Activated B cell treated with CpG ODN at 0.5 μM for 24 hours (primary cell): ENCODE results near the gene LIG3. TPM values are rescaled to one million over a fixed set of nuclear protein-coding genes. Genes with fewer than 3 reads are reported as not detected.

Source experiments
- ATAC-seq: fragments of 200-7000 bp; cut with Tn5 transposase; one replicate; pipeline ENCODE4 v1.10.0; 2021; ENCODE audit warnings: low read depth, mild to moderate bottlenecking, moderate library complexity
- CTCF ChIA-PET: fragments of 350-600 bp; sonication (Branson Sonifier 250); formaldehyde crosslinking; loops from one replicate; lab custom pipeline; 2021; ENCODE audit warnings: antibody characterized with exemption; lab: Charles Lee
- POLR2A ChIA-PET: fragments of 350-600 bp; sonication (Branson Sonifier 250); formaldehyde crosslinking; loops from one replicate; lab custom pipeline; 2021; ENCODE audit warnings: antibody characterized with exemption; lab: Charles Lee
- DNase-seq: peaks from one replicate; pipeline ENCODE4 v3.0.0; 2022
- H3K27ac Mint-ChIP-seq: one replicate; pipeline ENCODE4 v1.8.0; 2020; ENCODE audit warnings: mixed read lengths
- H3K27me3 Mint-ChIP-seq: one replicate; pipeline ENCODE4 v1.8.0; 2021; ENCODE audit warnings: mixed read lengths
- H3K36me3 Mint-ChIP-seq: one replicate; pipeline ENCODE4 v1.8.0; 2021; ENCODE audit warnings: low read depth, mixed read lengths
- H3K4me1 Mint-ChIP-seq: one replicate; pipeline ENCODE4 v1.8.0; 2021; ENCODE audit warnings: mixed read lengths
- H3K4me3 Mint-ChIP-seq: one replicate; pipeline ENCODE4 v1.8.0; 2020; ENCODE audit warnings: mild to moderate bottlenecking, mixed read lengths
- H3K9me3 Mint-ChIP-seq: one replicate; pipeline ENCODE4 v1.8.0; 2020; ENCODE audit warnings: mixed read lengths
- CTCF ChIP-seq: fragments of 200-600 bp; IDR thresholded peaks from one replicate; pipeline ENCODE4 v1.8.0; 2022; ENCODE audit warnings: antibody characterized with exemption, mild to moderate bottlenecking
- intact Hi-C: fragments of 100-400 bp; cut with micrococcal nuclease; formaldehyde crosslinking; loops from one replicate; pipeline ENCODE4 v1.15.1; 2024
- total RNA-seq: library from RNA; stranded (reverse); gene quantifications from 2 replicates; pipeline ENCODE4 v1.2.3, GENCODE V29; 2022

Gene LIG3
- total RNA-seq, 1 donor from 2014 or later = 42.4 TPM

GRCh38 chr17:34981538-34982241, 1.4 kb downstream of the LIG3 start:
- peaks cover 32% of the 10 kb centered on the region for H3K4me1 Mint-ChIP-seq
- no peak for ATAC-seq
- H3K27me3 Mint-ChIP-seq = no peaks in the 10 kb centered on the region
- intact Hi-C loops = loop anchor here (1.0 to 5.0 kb wide), 4 partner anchors 108 to 606 kb away; partner anchors contain the start of genes AP2B1 and SLFN5
- DNase-seq = no peak
- TF ChIP-seq CTCF = no peak
- peaks cover 33% of the 10 kb centered on the region for H3K36me3 Mint-ChIP-seq
- H3K4me3 Mint-ChIP-seq = peak overlapping the region; percentile 88
- ChIA-PET POLR2A (interaction anchor here (0.8 to 2.3 kb wide), 13 partner anchors 9 to 597 kb away, joined by 3 to 25 read pairs (median 6); partner anchors contain the start of genes CCT6B, PEX12, RFFL and SLFN5), CTCF (interaction anchor here (0.6 to 2.0 kb wide), 7 partner anchors 16 to 138 kb away, joined by 3 to 8 read pairs (median 3); partner anchors contain the start of gene RAD51D)
- H3K9me3 Mint-ChIP-seq = no peaks in the 10 kb centered on the region
- peak overlapping the region; percentile 87 for H3K27ac Mint-ChIP-seq

- no peak for TF ChIP-seq CTCF
- Mint-ChIP-seq H3K27me3 (no peaks in the 10 kb centered on the region), H3K27ac (no peak overlapping the region), H3K4me3 (no peak overlapping the region), H3K4me1 (peaks cover 10% of the 10 kb centered on the region), H3K36me3 (peaks cover 75% of the 10 kb centered on the region), H3K9me3 (no peaks in the 10 kb centered on the region)
- DNase-seq (no peak), ATAC-seq (no peak)
- intact Hi-C loops = no loop called here
- POLR2A ChIA-PET = no interaction called here
- CTCF ChIA-PET = no interaction called here
Measured at GRCh38 chr17:34987232-34987631, 6.9 kb downstream of the LIG3 start.

- peaks cover 83% of the 10 kb centered on the region for H3K36me3 Mint-ChIP-seq
- ChIA-PET POLR2A (no interaction called here), CTCF (no interaction called here)
- peaks cover 10% of the 10 kb centered on the region for H3K4me1 Mint-ChIP-seq
- DNase-seq (no peak), ATAC-seq (no peak)
- intact Hi-C loops = no loop called here
- H3K9me3 Mint-ChIP-seq = no peaks in the 10 kb centered on the region
- H3K27ac Mint-ChIP-seq = no peak overlapping the region
- no peak for TF ChIP-seq CTCF
- H3K27me3 Mint-ChIP-seq = no peaks in the 10 kb centered on the region
- no peak overlapping the region for H3K4me3 Mint-ChIP-seq
Measured at GRCh38 chr17:34988644-34989043, 8.3 kb downstream of the LIG3 start.

- Mint-ChIP-seq H3K27ac (no peak overlapping the region), H3K27me3 (no peaks in the 10 kb centered on the region), H3K36me3 (peaks cover 83% of the 10 kb centered on the region), H3K4me3 (no peak overlapping the region), H3K4me1 (peaks cover 8% of the 10 kb centered on the region), H3K9me3 (no peaks in the 10 kb centered on the region)
- intact Hi-C loops = no loop called here
- DNase-seq (no peak), ATAC-seq (no peak)
- CTCF ChIA-PET = no interaction called here
- no peak for TF ChIP-seq CTCF
- POLR2A ChIA-PET = no interaction called here
Measured at GRCh38 chr17:34989473-34989872, 9.2 kb downstream of the LIG3 start.

- ChIA-PET CTCF (no interaction called here), POLR2A (interaction anchor here (0.9 kb wide), 1 partner anchor 9 kb away, joined by 4 read pairs; no protein-coding TSS in a partner anchor)
- Mint-ChIP-seq H3K4me3 (no peak overlapping the region), H3K27ac (no peak overlapping the region), H3K4me1 (peaks cover 3% of the 10 kb centered on the region), H3K36me3 (peaks cover 89% of the 10 kb centered on the region), H3K27me3 (no peaks in the 10 kb centered on the region), H3K9me3 (no peaks in the 10 kb centered on the region)
- intact Hi-C loops = no loop called here
- no peak for TF ChIP-seq CTCF
- no peak for DNase-seq
- ATAC-seq = no peak
Measured at GRCh38 chr17:34990921-34991365, 10.6 kb downstream of the LIG3 start.
